ENCODE results near the gene GREM2.

DNA sequence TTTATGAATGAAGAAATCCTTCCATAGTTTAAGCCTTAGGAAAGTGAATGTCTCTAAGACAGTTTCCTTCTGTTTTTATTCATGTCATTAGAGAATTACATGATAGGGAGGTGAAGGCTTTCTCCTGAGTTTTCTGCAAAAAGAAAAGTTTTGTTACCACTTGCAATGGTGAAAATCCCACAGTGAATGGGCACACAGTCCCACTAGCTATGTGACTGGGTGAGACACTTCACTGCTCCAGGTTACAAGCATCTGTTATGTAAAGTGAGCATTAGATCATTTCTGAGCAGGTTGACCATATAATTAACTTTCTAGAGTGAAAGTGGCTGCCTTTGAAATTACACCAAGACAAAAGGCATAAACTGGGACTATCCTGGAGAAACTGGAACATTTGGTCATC lies 38.9 kb upstream of the GREM2 start:
- TF ChIP-seq, protein P1, sequence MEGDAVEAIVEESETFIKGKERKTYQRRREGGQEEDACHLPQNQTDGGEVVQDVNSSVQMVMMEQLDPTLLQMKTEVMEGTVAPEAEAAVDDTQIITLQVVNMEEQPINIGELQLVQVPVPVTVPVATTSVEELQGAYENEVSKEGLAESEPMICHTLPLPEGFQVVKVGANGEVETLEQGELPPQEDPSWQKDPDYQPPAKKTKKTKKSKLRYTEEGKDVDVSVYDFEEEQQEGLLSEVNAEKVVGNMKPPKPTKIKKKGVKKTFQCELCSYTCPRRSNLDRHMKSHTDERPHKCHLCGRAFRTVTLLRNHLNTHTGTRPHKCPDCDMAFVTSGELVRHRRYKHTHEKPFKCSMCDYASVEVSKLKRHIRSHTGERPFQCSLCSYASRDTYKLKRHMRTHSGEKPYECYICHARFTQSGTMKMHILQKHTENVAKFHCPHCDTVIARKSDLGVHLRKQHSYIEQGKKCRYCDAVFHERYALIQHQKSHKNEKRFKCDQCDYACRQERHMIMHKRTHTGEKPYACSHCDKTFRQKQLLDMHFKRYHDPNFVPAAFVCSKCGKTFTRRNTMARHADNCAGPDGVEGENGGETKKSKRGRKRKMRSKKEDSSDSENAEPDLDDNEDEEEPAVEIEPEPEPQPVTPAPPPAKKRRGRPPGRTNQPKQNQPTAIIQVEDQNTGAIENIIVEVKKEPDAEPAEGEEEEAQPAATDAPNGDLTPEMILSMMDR (conservative IDR thresholded peaks at IDR 0.05), result no peak
- no peak for TF ChIP-seq EZH2 (IDR thresholded peaks at IDR 0.05; ENCODE audit: low read depth)
